Astrocyte of the spinal cord (primary cell): Measurements from ENCODE around the gene RHOD.

Source experiments
- DNase-seq: peaks from one replicate; pipeline ENCODE4 v3.0.0; 2011; ENCODE audit warnings: low read depth, low spot score
- H3K4me3 ChIP-seq: 2 replicates; pipeline ENCODE4 v1.5.1; 2011; ENCODE audit warnings: low read depth, mild to moderate bottlenecking, low read length, moderate library complexity
- CTCF ChIP-seq: IDR thresholded peaks from 2 replicates; pipeline ENCODE4 v1.5.1; 2012; ENCODE audit warnings: low read depth, mild to moderate bottlenecking, low read length, inconsistent platforms
- in situ Hi-C: cut with HindIII; loops from 2 replicates; pipeline ENCODE4 v1.10.0; 2017; ENCODE audit warnings: low sequenced_read_pairs

RHOD gene

GRCh38 chr11:67099831-67100324 lies 43.2 kb downstream of the RHOD start:
- no peak for DNase-seq
- no peak for TF ChIP-seq CTCF
- no peak overlapping the region for H3K4me3 ChIP-seq
- in situ Hi-C loops = no loop called here

DNA sequence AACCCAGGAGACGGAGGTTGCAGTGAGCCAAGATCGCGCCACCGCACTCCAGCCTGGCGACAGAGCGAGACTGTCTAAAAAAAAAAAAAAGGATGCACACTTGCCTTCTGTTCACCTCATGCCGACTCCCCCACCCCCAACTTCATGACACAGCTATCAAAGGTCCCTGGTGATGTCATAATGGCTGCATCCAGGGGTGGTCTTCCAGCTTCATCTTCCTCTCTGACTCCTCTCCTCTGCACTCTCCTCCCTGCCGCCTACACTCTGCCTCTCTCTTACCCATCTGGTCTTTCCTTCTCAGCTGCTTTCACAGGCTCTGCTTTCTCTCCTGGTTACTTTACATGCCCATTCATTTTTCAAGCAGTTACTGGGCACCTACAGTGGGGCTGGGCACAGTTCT lies 46.0 kb downstream of the RHOD start:
- no peak for TF ChIP-seq CTCF
- DNase-seq = no peak
- in situ Hi-C loops = no loop called here
- H3K4me3 ChIP-seq = no peak overlapping the region

GRCh38 chr11:67105964-67106363 lies 49.3 kb downstream of the RHOD start:
- no peak for DNase-seq
- in situ Hi-C loops = no loop called here
- H3K4me3 ChIP-seq = no peak overlapping the region
- TF ChIP-seq CTCF = no peak

DNA sequence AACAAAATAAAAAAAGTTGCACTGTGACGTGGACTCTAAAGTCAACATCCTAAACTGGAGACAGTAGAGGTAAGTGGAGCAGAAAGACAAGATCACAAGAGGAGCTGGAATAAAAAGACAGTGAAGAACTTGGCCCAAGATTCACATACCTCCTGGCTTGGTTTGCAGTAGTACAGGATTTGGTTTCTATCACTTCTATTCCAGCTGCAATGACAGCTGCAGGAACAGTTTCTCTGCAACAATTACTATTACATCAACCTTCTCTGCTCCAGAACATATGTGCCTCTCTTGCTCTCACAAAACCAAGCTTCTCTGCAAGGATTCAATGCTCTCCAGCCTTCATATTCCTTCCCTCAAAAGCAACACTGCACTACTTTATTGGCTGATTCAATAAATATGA lies 54.6 kb downstream of the RHOD start:
- no peak overlapping the region for H3K4me3 ChIP-seq
- DNase-seq = no peak
- in situ Hi-C loops = no loop called here
- TF ChIP-seq CTCF = no peak

- in situ Hi-C loops = no loop called here
- no peak for DNase-seq
- no peak for TF ChIP-seq CTCF
- no peak overlapping the region for H3K4me3 ChIP-seq
Measured at GRCh38 chr11:67113231-67113721, 56.6 kb downstream of the RHOD start.

GRCh38 chr11:67114275-67114896 lies 57.7 kb downstream of the RHOD start:
- H3K4me3 ChIP-seq = no peak overlapping the region
- in situ Hi-C loops = no loop called here
- DNase-seq = no peak
- TF ChIP-seq CTCF = no peak
